ENCODE results near the gene MAP3K3.

- TF ChIP-seq CTCF (conservative IDR thresholded peaks at IDR 0.05; ENCODE audit: low read length) (no peak), EZH2phosphoT487 (IDR thresholded peaks at IDR 0.05; ENCODE audit: borderline replicate concordance) (no peak)
These were observed 76.8 kb downstream of the MAP3K3 start for GRCh38 chr17:63698886-63699637.

Measured in Loucy (cell line).